Coronary artery (tissue), 2 donors: ENCODE results near the gene PCDH9.

ENCODE experiments used
- DNase-seq: peaks from one replicate; pipeline ENCODE4 v3.0.0-alpha.2; 2017; ENCODE audit warnings: low spot score
- H3K27ac ChIP-seq, 2 donors: fragments of 200-600 bp; sonication (generic); one replicate each; pipeline ENCODE4 v1.5.1; 2016 to 2019
- H3K4me3 ChIP-seq: fragments of 200-600 bp; sonication (generic); 2 replicates; pipeline ENCODE4 v1.5.1; 2016; ENCODE audit warnings: mild to moderate bottlenecking, moderate library complexity
- TF ChIP-seq, protein P1 (sequence below): fragments of 200-600 bp; sonication (generic); IDR thresholded peaks from one replicate; pipeline ENCODE4 v1.5.1; 2019; ENCODE audit warnings: antibody characterized with exemption

Gene PCDH9

DNA sequence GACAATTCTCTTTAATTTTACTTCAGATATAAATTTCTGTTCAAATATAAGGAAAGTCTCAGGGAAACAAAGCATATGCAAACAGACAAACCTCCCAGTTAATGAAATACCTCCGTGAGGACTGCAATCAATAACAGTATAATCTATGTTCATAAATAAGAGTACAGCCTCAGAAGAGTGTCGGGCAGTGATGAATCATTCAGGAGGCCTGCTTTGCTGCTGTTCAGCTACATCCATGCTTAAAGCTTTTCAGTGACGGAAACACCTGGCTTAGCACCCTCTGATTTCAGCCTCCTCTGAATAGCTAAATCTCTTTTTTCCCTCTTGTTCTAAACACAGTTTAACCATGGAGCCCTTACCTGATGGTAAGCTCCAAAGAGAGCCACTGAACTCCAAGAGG is 69.0 kb downstream of the PCDH9 start:
- H3K27ac ChIP-seq, result no peak overlapping the region
- TF ChIP-seq, protein P1, sequence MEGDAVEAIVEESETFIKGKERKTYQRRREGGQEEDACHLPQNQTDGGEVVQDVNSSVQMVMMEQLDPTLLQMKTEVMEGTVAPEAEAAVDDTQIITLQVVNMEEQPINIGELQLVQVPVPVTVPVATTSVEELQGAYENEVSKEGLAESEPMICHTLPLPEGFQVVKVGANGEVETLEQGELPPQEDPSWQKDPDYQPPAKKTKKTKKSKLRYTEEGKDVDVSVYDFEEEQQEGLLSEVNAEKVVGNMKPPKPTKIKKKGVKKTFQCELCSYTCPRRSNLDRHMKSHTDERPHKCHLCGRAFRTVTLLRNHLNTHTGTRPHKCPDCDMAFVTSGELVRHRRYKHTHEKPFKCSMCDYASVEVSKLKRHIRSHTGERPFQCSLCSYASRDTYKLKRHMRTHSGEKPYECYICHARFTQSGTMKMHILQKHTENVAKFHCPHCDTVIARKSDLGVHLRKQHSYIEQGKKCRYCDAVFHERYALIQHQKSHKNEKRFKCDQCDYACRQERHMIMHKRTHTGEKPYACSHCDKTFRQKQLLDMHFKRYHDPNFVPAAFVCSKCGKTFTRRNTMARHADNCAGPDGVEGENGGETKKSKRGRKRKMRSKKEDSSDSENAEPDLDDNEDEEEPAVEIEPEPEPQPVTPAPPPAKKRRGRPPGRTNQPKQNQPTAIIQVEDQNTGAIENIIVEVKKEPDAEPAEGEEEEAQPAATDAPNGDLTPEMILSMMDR, result no peak

GRCh38 chr13:67158903-67159302 is 71.2 kb downstream of the PCDH9 start:
- no peak overlapping the region for H3K4me3 ChIP-seq
- DNase-seq, result no peak

More for the DNA sequence above, 69.0 kb downstream of the PCDH9 start:
- no peak for DNase-seq
- H3K4me3 ChIP-seq, result no peak overlapping the region

GRCh38 chr13:67156723-67157060 is 73.4 kb downstream of the PCDH9 start:
- Histone ChIP-seq H3K27ac (no peak overlapping the region), H3K4me3 (no peak overlapping the region)
- TF ChIP-seq, protein P1, result no peak
- DNase-seq, result no peak

More at GRCh38 chr13:67158903-67159302, 71.2 kb downstream of the PCDH9 start:
- H3K27ac ChIP-seq, result no peak overlapping the region
- TF ChIP-seq, protein P1, result no peak

GRCh38 chr13:67155898-67156722 is 74.0 kb downstream of the PCDH9 start:
- Histone ChIP-seq H3K4me3 (no peak overlapping the region), H3K27ac (no peak overlapping the region)
- no peak for DNase-seq
- TF ChIP-seq, protein P1, result no peak

GRCh38 chr13:67152085-67152484 is 78.1 kb downstream of the PCDH9 start:
- no peak overlapping the region for H3K4me3 ChIP-seq
- DNase-seq, result no peak
- no peak overlapping the region for H3K27ac ChIP-seq
- TF ChIP-seq, protein P1, result no peak

DNA sequence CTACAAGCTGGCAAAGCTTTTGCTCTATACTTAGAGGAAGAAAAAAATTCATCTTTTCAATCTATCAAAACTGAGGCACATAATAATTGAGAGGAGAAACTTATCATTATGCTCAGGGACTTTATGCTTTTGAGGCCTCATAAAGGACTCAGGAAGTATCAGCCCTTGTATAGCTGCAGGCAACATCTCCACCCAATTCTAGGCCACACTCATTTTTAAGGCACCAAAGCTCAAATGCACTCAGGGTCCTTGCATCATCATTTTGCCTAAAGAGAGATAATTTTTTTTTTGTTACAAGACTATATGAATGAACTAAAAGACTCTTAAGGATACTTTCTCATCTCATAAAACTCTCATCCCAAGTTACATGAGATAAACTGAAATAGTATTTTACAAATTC is 78.5 kb downstream of the PCDH9 start:
- DNase-seq, result no peak
- Histone ChIP-seq H3K4me3 (no peak overlapping the region), H3K27ac (no peak overlapping the region)
- TF ChIP-seq, protein P1, result no peak

- no peak overlapping the region for H3K27ac ChIP-seq
- no peak for DNase-seq
- TF ChIP-seq, protein P1, result no peak
- H3K4me3 ChIP-seq, result no peak overlapping the region
Observed at GRCh38 chr13:67150608-67151007, 79.5 kb downstream of the PCDH9 start.
